DMS153 (cell line): ENCODE results near the gene GNA12.
A peak's percentile ranks its signal among the peaks of the same experiment; 100 is the strongest.
"Not testable (repeated sequence)": the region's sequence is repeated elsewhere in the genome, so short reads cannot be mapped to it uniquely, and the experiment has no call there.

Source experiments
- DNase-seq: peaks from one replicate; lab custom pipeline; 2025; lab: John Stamatoyannopoulos, UW

GNA12 gene

DNA sequence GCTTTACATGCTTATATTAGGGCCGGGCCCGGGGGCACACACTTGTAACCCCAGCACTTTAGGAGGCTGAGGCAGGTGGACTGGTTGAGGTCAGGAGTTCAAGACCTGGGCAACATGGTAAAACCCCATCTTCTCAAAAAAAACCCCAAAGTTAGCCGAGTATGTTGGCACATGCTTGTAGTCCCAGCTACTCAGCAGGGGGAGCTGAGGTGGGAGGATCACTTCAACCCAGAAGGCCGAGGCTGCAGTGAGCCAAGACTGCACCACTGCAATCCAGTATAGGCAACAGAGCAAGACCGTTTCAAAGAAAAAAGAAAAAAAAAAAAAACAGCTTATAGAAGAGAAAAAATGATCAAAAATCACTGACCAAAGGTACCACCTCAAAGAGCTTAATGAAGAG is 93.0 kb downstream of the GNA12 start:
- no peak for DNase-seq

GRCh38 chr7:2750004-2750407 is 94.1 kb downstream of the GNA12 start:
- no peak for DNase-seq

DNA sequence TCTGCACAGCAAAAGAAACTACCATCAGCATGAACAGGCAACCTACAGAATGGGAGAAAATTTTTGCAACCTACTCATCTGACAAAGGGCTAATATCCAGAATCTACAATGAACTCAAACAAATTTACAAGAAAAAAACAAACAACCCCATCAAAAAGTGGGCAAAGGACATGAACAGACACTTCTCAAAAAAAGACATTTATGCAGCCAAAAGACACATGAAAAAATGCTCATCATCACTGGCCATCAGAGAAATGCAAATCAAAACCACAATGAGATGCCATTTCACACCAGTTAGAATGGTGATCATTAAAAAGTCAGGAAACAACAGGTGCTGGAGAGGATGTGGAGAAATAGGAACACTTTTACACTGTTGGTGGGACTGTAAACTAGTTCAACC is 95.4 kb downstream of the GNA12 start:
- not testable (repeated sequence) for DNase-seq

- DNase-seq: not testable (repeated sequence)
Measured at GRCh38 chr7:2743523-2744185, 100.5 kb downstream of the GNA12 start.

DNA sequence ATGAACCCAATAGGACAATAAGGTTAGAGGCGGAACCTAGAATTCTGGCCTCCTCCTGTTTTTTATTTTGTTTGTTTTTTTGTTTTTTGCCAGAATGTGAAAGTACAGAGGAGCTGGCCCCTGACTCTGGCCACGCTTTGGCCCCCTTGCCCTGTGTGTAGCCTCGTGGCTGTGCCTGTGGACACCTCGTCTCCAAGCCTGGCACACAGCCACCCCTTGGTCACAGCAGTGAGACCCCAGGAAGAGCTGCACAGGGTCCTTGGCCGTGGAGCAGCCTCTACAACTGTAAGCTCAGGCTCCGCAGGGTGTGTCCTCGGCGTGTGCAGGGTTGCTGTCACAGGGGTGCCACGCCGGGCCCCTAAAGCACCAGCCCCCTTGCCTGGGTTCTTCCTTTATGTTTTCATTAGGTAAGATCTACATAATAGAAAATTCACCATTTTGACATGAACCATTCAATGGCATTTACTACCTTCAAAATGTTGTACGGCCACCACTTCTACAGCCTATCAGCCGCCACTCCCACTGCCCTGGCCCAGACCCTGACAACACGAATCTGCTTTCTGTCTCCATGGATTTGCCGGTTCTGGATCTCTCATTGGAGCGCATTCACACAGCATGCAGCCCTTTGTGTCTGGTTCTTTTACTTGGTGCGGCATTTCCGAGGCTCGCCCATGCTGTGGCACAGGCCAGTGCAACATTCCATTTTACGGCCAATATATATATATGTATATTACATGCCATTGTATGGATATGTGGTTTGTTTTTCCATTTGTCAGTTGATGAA is 105.2 kb downstream of the GNA12 start:
- no peak for DNase-seq

- no peak for DNase-seq
Measured at GRCh38 chr7:2737771-2738540, 106.2 kb downstream of the GNA12 start.

DNA sequence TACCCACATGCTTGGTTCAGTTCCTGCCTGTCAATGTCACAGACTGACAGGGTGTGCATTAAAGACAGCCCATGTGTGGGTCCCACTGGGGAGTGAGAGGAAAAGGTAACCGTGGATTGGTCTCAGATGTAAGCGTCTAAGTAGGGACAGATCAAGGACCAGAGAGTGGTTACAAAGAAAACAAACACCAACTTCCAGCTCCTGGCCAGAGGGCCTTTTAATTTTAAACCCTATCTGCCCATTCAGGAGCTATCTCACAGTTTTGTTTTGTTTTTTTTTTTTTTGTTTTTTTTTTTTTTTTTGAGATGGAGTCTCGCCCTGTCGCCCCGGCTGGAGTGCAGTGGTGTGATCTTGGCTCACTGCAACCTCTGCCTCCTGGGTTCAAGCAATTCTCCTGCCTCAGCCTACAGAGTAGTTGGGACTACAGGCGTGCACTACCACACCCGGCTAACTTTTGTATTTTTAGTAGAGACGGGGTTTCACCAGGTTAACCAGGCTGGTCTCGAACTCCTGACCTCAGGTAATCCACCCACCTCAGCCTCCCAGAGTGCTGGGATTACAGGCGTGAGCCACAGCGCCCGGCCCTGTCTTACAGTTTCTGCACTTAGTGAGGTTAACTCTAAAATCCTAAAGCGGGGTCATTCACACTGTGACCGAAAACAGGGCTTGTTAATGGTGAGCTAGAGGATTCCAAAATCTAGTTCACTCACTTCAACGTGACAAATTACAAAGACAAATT is 106.9 kb downstream of the GNA12 start:
- DNase-seq: not testable (repeated sequence)

DNA sequence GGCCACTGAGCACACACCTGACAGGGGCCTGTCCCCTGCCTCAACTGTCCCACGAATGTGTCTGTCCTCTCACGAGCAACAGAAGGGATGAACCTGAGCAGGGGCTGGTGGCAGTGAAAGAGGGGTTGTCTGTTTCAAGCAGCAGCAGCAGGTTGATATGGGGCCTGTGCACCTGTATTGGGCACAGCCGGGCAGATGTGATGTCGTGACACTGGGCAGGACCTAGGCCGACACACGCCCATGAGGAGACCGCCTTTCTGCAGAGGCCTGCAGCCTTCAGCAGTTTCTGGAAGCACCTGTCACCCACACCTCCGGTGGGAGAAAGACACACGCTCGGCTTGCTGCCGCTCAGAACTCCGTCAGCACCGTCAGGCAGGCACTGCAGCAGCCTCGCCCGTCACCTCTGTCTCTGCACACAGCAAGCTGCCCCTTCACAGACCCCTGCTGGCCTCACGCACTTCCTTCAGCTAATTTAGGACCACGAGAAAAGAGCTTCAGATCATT is 107.6 kb downstream of the GNA12 start:
- no peak for DNase-seq

DNA sequence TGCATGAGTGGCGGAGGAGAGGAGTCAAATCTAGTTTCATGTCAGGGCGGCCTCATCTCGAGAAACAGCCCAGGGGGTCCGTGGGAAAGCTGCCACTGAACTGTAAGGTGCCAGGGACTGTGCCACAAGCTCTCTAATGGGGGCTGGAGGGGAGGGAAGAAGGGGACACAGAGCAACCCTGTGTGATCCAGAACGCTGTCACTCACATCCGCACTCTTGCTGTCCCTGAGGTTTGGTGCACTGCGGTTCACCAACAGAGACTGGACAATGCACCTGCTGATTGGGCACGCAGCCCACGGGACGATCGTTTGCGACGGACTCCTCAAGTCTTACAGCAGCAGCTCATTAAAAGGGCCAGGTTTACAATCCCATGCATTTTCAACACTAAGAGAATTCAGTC is 108.4 kb downstream of the GNA12 start:
- DNase-seq: no peak

DNA sequence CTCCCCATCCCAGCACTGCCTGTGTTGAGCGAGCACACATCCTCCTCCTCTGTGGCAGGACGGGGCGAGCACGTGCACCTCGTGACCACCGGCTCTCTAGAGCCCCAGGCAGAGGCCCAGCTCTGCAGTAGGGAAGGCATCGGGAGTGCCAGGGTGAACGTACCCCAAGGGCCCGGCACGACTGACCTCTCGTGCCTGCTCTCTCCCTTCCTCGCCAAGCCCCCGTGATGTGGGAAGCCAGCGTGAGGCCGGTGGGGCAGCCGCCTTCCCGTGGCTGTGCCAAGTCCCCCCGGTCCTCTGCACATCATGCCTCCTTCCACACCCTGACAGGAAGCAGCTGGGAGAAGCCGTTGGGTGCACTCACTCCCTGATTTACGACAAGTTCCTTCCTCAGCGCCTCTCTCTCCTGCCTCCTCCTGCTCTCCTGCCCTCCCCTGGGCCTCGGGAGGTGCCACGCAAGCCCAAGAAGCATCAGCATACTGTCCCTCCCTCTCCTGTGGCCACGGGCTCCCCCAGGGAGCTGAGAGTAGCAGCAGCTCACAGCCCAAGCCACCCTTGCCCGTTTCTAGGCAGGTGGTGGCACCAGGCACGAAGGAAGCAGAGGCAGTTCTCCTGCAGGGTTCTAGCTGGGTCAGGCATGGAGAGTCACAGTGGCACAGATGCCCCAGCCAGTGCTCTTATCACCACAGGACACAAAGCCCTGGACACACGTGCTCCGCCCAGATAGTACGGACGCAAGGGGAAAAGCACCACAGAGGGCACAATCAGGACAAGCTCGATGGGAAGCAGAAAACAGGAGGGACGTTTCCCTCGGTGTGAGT is 109.1 kb downstream of the GNA12 start:
- DNase-seq: peak; percentile 34

GRCh38 chr7:2734084-2734686 is 109.9 kb downstream of the GNA12 start:
- no peak for DNase-seq

- no peak for DNase-seq
Measured at GRCh38 chr7:2732959-2733584, 111.0 kb downstream of the GNA12 start.

DNA sequence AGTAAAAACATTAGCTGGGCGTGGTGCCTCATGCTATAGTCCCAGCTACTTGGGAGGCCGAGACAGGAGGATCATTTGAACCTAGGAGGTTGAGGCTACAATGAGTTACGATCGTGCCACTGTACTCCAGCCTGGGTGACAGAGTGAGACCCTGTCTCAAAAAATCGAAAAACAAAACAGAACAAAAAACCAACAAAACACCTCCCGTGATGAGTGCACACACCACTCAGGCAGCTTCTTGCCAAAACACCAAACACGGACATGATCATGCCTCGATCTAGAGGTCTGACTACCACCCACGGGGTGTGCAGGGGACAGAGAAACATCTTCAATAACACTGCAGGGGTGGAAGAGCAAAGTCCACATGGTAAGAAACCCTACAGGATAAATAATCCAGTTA is 111.7 kb downstream of the GNA12 start:
- no peak for DNase-seq

DNA sequence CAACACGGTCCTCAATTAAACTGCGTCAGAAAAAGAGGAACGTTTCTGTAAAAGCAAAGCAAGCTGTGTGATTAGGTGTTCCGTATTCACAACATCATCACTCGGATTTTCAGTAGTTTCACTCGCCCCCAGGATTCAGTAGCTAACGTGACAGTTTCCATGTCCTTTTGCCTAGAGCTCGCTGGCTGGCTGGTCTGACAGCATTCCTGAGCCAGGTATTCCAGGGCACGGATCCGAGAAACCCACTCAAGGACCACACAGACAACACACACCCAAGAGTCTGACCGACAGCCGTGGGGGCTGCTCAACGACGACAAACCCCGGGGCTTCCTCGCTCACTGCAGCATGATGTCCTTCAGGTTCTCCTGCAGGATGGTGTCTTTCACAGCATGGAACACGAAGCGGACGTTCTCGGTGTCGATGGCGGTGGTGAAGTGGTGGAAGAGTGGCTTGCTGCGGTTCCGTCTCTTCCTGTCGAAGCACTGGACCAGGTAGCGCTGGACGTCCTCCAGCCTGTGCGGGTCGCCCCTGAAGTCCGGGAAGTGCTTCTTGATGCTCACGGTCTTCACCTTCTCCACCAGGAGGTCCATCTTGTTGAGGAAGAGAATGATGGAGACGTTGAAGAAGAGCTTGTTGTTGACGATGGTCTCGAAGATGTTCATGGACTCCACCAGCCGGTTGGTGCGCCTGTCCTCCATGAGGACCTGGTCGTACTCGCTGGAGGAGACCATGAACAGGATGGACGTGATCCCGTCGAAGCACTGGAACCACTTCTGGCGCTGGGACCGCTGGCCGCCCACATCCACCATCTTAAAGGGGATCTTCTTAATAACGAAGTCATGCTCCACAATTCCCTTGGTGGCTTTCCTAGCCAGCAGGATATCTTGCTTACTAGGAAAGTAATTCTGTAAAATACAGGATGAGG is 113.0 kb downstream of the GNA12 start:
- DNase-seq: no peak

DNA sequence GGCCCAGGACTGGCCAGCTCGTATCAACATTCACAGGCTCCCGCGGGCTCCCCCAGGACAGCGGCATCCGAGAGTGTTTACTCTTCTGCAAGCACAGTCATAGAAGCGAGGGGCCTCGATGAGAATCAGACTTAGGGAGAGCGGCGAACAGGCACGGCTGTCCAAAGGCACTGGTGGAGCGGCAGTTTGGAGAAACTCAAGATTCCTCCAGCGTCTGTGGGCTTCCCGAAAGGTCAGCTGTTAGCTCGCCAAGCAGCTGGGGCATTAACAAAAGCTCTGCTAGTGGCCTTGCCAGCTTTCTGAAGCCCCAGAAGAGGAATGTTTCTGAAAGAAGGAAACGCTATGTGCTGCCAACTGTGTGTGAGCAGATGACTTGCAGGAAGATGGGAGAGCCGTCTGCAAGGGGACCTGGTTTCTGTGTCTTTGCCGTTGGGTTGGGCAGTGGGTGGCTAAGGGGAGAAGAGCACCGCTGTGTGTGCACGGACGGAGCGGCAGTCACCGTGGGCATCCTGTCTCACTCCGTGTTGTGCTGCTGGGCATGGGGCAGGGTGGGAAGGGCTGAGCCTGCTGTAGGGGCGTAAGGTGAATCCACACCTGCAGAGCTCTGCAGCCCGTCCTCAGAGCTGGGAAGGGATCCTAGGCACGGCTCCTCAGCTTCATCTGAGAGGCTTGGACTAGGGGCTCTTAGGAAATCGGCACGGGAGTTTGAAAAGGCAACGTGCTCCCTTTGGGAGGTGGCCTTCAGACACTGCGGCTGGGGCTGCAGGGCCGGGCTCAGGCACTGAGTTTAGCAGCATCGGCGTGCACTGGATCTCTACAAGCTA is 114.0 kb downstream of the GNA12 start:
- DNase-seq: no peak

- DNase-seq: no peak
Measured at GRCh38 chr7:2729031-2729892, 114.8 kb downstream of the GNA12 start.
